Bronchial epithelial cell (primary cell): ENCODE data around the gene NOXA1. TPM values are rescaled to one million over a fixed set of nuclear protein-coding genes. Genes with fewer than 3 reads are reported as not detected.

Source experiments
- DNase-seq: peaks from one replicate; pipeline ENCODE4 v3.0.0-alpha.2; 2010; ENCODE audit warnings: low read depth
- FAIRE-seq: peaks from 2 replicates; lab custom pipeline; 2011; peaks lifted over from hg19 to GRCh38; lab: Jason Lieb, UNC
- H3K27me3 ChIP-seq: 2 replicates; pipeline ENCODE4 v1.5.1; 2011; ENCODE audit warnings: low read length; ENCODE audit not compliant: control insufficient read depth, insufficient read depth
- H3K36me3 ChIP-seq: 2 replicates; pipeline ENCODE4 v1.5.1; 2011; ENCODE audit warnings: low read length; ENCODE audit not compliant: control insufficient read depth, insufficient read depth
- H3K4me3 ChIP-seq: 2 replicates; pipeline ENCODE4 v1.5.1; 2011; ENCODE audit warnings: mild to moderate bottlenecking, low read depth, low read length, control low read depth
- CTCF ChIP-seq: IDR thresholded peaks from 2 replicates; pipeline ENCODE4 v1.5.1; 2011; ENCODE audit warnings: mild to moderate bottlenecking, moderate library complexity, low read length, control low read depth, inconsistent platforms; ENCODE audit not compliant: insufficient read depth, severe bottlenecking
- total RNA-seq: library from RNA; depleted of rRNA; stranded (reverse); fragments of >200 nt; gene quantifications from 2 replicates; pipeline ENCODE4 v1.2.1, GENCODE V29; 2014

NOXA1 gene
- total RNA-seq, 1 donor from 2014 or later = 0.53 TPM

DNA sequence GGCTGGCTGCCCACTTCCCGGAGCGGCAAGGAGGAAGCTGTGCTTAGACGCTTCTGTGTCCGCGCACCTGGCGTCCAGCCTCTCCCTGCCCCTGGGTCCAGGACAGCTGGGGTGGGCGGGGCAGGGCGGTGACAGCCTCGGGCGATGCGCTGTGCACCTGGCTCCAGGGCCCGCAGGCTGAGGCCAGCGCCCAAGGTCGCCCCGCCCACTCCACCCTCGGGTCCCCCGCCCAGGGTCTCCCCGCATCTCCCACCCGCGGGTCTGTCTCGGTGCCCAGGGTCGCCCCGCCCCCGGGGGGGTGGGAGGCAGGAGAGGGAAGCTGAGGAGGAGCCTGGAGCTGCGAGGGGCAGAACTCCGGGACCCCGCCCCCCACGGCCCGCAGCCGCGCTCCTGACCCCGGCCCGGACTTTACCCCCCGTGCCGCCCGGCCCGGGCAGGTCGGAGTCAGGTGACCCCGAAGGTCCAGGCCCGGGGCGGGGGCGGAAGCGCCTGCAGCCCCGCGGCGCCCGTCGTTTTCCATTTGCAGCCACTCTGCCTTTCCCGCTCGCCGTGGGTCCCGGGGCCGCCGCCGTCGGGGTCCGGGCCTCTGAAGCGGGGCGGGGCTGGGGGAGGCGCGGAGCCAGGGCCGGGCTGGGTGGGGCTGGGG is 18.2 kb downstream of the NOXA1 start, which contains the start of gene ENTPD8:
TSS of gene ENTPD8 (minus strand) at position 69 of the 646 bp plus-strand sequence. CDS start 3,072 bp downstream, outside the sequence.
- Histone ChIP-seq H3K27me3 (no peaks in the 10 kb centered on the region), H3K4me3 (peak within 1 kb of the TSS; percentile 17), H3K36me3 (no peaks in the 10 kb centered on the region)
- DNase-seq (no peak), FAIRE-seq (no peak)
- no peak for TF ChIP-seq CTCF

- H3K27me3 ChIP-seq = no peaks in the 10 kb centered on the region
- TF ChIP-seq CTCF = no peak
- H3K4me3 ChIP-seq = no peak overlapping the region
- FAIRE-seq (no peak), DNase-seq (no peak)
- no peaks in the 10 kb centered on the region for H3K36me3 ChIP-seq
Observed at GRCh38 chr9:137441935-137442321, 18.7 kb downstream of the NOXA1 start.

GRCh38 chr9:137444106-137444790 is 21.1 kb downstream of the NOXA1 start:
- H3K27me3 ChIP-seq = no peaks in the 10 kb centered on the region
- DNase-seq = no peak
- TF ChIP-seq CTCF = no peak
- FAIRE-seq = no peak
- H3K36me3 ChIP-seq = peaks cover under 1% of the 10 kb centered on the region
- no peak overlapping the region for H3K4me3 ChIP-seq

DNA sequence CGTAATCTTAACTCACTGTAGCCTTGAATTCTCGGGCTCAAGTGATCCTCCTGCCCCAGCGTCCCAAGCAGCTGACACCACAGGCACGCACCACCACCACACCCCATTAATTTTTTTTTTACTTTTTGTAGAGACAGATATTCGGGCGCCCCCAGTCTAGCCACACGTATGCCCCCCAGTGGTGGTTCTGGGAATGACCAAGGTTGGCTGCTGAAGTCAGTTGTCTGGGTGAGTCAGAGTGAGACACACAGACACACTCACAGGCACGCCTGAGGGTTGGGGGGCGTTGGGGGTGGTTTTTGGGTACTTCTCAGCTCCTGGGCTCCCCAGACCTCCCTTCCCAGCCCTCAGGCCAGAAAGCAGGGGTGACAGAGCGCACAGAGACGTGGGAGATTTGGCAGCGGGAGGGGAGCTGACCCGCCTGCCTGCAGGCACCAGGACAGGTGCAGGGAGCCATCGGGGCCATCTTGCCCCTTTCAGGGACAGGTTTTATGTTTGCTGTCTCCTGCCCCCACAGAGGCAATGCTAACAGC is 22.1 kb downstream of the NOXA1 start:
- peak; percentile 82 for DNase-seq
- TF ChIP-seq CTCF = peak; percentile 83
- Histone ChIP-seq H3K27me3 (no peaks in the 10 kb centered on the region), H3K36me3 (peaks cover 4% of the 10 kb centered on the region), H3K4me3 (no peak overlapping the region)
- FAIRE-seq = no peak

DNA sequence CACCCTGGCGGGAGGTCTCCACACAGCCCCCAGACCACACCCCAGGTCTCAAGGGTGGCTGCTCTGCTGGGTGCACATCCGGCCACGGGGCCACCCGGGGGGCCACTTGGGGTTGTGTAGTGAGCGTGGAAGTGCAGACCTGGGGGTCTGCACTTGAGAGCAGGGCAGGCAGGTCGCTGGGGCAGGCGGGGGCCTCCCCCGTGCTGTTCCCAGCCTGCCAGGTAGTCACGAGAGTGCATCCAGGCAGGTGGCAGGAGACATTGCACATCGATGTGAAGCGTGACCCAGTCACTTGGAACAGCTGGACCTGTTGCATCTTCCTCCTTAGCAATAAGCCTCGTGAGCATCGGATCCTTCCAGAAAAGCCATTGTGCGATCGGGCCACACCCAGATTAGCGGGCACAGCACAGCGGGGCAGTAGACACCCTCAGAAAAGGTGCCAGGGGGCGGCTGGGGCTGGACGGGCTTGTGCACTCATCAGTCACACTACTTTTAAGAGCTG is 22.8 kb downstream of the NOXA1 start:
- DNase-seq = no peak
- FAIRE-seq = no peak
- TF ChIP-seq CTCF = no peak
- H3K4me3 ChIP-seq = no peak overlapping the region
- no peaks in the 10 kb centered on the region for H3K27me3 ChIP-seq
- H3K36me3 ChIP-seq = peaks cover 4% of the 10 kb centered on the region
